ENCODE data around the gene CYP2D6.

CYP2D6 gene

DNA sequence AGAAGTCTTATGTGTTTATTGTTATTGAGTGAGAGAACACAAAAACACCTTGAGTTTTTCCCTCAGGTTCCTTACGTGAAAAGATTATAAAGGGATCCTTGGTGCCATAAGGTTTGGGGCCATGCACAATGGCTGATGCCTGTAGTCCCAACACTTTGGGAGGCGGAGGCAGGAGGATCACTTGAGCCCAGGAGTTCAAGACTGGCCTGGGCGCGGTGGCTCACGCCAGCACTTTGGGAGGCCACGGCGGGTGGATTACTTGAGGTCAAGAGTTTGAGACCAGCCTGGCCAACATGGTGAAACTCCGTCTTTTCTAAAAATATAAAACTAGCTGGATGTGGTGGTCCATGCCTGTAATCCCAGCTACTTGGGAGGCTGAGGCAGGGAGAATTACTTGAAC, 45.7 kb downstream of the CYP2D6 start:
- no peak for DNase-seq (ENCODE audit: low read depth in 3 of 3)

- DNase-seq (ENCODE audit: low read depth in 3 of 3), result no peak
Measured at GRCh38 chr22:42083119-42083518, 47.5 kb downstream of the CYP2D6 start.

DNA sequence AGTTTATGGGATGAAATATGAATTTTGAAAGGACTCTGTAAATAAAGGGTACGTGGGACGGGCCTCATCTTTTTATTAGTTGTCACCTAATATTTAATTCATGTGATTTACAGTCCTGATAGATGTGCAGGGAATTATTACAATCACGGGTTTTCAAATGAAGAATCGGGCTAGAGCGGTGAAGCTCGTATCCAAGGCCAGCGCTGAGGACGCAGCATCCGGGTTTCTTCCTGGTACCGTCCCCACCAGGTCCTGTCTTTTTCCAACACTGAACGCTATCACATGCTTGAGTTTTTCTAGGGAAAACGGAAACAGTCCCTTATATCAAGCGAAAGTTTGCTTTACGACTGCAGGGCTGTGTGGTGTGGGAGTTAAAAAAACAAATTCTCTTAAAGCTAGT, 50.3 kb downstream of the CYP2D6 start:
- DNase-seq (ENCODE audit: low read depth in 3 of 3), result no peak

DNA sequence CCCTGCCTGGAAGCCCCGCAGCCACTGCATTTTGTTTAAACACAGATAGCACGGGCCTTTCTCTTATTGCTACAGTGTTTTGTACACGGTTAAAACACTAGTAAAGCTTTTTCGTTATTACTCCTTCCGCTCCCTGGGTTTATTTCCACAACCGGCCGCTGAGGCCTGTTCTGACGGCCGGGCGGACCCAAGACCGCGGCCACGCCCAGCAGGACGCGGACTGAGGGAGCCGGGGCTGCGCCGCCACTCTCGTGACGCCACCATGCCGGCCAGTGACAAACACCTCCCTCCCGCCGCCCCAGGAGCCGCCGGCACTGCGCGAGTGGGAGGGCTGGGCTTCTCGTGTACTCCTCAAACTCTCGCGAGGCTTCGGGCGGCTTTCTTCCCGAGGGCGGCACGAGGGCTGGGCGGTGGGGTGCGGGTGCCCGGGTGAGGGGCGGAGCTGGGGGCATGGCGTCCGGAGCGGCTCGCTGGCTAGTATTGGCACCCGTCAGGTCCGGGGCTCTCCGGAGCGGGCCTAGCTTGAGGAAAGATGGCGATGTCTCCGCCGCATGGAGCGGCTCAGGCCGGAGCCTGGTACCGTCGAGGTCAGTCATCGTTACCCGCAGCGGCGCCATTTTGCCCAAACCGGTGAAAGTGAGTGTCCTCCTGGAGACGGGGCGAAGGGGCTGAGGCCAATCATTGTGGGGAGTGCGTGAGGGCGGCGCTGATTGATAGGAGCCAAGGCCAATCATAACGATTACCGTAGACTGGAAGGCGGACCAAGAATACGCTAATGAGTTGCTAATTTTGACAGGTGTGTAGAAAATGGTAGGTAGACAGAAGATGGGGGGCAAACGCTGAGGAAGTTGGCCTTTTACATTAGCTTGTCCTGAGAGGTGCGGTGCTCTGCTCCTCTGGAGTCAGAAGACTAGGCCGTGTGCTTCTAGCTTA, 51.0 kb downstream of the CYP2D6 start, which contains the start of gene SMDT1:
TSS of gene SMDT1 (plus strand) at position 382 of the 933 bp plus-strand sequence. CDS start at position 451, 69 bp downstream.
- peak; percentile 96 to 97 (median 97) for DNase-seq (ENCODE audit: low read depth in 3 of 3)

GRCh38 chr22:42078469-42079318, 51.9 kb downstream of the CYP2D6 start:
- no peak for DNase-seq (ENCODE audit: low read depth in 3 of 3)

- no peak for DNase-seq (ENCODE audit: low read depth in 3 of 3)
Measured at GRCh38 chr22:42077486-42078125, 53.0 kb downstream of the CYP2D6 start.

DNA sequence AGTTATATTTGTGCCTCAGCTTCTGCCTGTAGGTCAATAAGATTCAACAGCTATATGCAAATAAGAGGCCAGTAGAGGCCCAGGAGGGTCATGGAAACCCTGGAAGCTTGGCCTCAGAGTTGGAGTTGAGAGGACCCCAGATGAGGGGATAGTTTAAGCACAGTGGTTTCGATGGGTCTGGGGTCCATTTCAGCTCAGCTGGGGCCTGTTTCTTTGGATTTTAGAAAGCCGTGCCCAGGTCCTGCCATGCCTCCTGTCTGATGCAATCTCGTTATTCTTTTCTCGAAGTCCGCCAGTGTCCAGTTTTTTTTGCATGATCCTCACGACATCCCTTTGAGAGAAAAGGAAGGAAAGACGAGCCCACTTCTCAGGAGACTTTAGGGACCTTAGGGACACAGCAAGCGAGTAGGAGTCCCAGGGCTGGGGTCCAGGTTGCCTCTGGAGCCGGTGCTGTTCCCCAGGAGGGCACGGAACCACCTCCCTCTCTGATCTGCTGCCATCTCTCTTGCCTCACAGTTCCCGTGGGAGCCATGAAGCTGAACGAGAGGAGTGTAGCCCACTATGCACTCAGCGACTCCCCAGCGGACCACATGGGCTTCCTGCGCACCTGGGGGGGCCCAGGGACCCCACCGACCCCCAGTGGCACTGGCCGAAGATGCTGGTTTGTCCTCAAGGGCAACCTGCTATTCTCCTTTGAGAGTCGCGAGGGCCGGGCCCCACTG, 53.7 kb downstream of the CYP2D6 start:
- DNase-seq (ENCODE audit: low read depth in 3 of 3), result no peak
